Activated CD4-positive, alpha-beta T cell treated with anti-CD3 and anti-CD28 coated beads, Interleukin-2, amount 50 U/mL, for 48 hours (primary cell): Measurements from ENCODE around the gene PPM1N.

Source experiments
- DNase-seq, 2 experiments: peaks; one replicate each; pipeline ENCODE4 v3.0.0-alpha.2; 2020

Gene PPM1N

GRCh38 chr19:45492137-45492626 lies 6.1 kb upstream of the PPM1N start:
- no peak for DNase-seq

- no peak for DNase-seq
Measured at GRCh38 chr19:45492627-45493470, 5.4 kb upstream of the PPM1N start.

GRCh38 chr19:45494261-45494916 lies 3.9 kb upstream of the PPM1N start:
- DNase-seq, result no peak

GRCh38 chr19:45495178-45495577 lies 3.1 kb upstream of the PPM1N start:
- no peak for DNase-seq

GRCh38 chr19:45496349-45496953 lies 1.8 kb upstream of the PPM1N start:
- DNase-seq, result peak; percentile 40 to 48

- no peak for DNase-seq
Measured at GRCh38 chr19:45497791-45498190, 452 bp upstream of the PPM1N start.

- peak; percentile 79 to 83 for DNase-seq
Measured at GRCh38 chr19:45499196-45500180, 1.2 kb downstream of the PPM1N start.

- no peak for DNase-seq
Measured at GRCh38 chr19:45500918-45501729, 2.9 kb downstream of the PPM1N start.

- no peak for DNase-seq
Measured at GRCh38 chr19:45501730-45502014, 3.4 kb downstream of the PPM1N start.

GRCh38 chr19:45502111-45502510 lies 3.9 kb downstream of the PPM1N start:
- DNase-seq, result no peak

- DNase-seq, result no peak
Measured at GRCh38 chr19:45503909-45504308, 5.7 kb downstream of the PPM1N start.

- DNase-seq, result no peak
Measured at GRCh38 chr19:45505151-45505995, 7.1 kb downstream of the PPM1N start.

- DNase-seq, result no peak
Measured at GRCh38 chr19:45505996-45506245, 7.7 kb downstream of the PPM1N start.

GRCh38 chr19:45506246-45506988 lies 8.2 kb downstream of the PPM1N start:
- peak; percentile 100 for DNase-seq

GRCh38 chr19:45506989-45507871 lies 9.0 kb downstream of the PPM1N start, which contains the start of gene VASP:
Gene VASP (plus strand): TSS chr19:45507479. CDS start chr19:45507772, 293 bp downstream.
- peak; percentile 90 to 92 for DNase-seq

- no peak for DNase-seq
Measured at GRCh38 chr19:45507872-45508416, 9.7 kb downstream of the PPM1N start.

GRCh38 chr19:45508417-45508860 lies 10.2 kb downstream of the PPM1N start:
- DNase-seq, result peak; percentile 58 to 66

- peak; percentile 54 to 64 for DNase-seq
Measured at GRCh38 chr19:45508861-45509691, 10.8 kb downstream of the PPM1N start.
